H1 (cell line): ENCODE measurements around the gene PLA2R1. TPM values are rescaled to one million over a fixed set of nuclear protein-coding genes. Genes with fewer than 3 reads are reported as not detected.

Experiments
- CTCF ChIA-PET: fragments of 300-600 bp; sonication (Branson Sonifier 250); formaldehyde crosslinking; loops from one replicate; lab custom pipeline; 2021; ENCODE audit not compliant: partially characterized antibody; lab: Charles Lee
- POLR2A ChIA-PET: fragments of 300-600 bp; sonication (Branson Sonifier 250); formaldehyde crosslinking; loops from one replicate; lab custom pipeline; 2021; ENCODE audit warnings: inconsistent platforms; ENCODE audit not compliant: partially characterized antibody; lab: Charles Lee
- DNase-seq, 2 experiments: peaks; one replicate each; pipeline versions ENCODE4 v3.0.0 to v3.0.0-alpha.2; 2010 to 2022; ENCODE audit warnings: low spot score in 2 of 2, low read depth in 1 of 2, mixed read lengths in 1 of 2
- FAIRE-seq: peaks from 2 replicates; lab custom pipeline; 2011; peaks lifted over from hg19 to GRCh38; lab: Jason Lieb, UNC
- H2AFZ ChIP-seq: 2 replicates; pipeline ENCODE4 v1.8.1; 2012; ENCODE audit warnings: low read length, inconsistent platforms
- H2AK5ac ChIP-seq: 2 replicates; pipeline ENCODE4 v1.6.1; 2013; ENCODE audit warnings: low read depth, low read length
- H2BK120ac ChIP-seq: replicated peaks from 2 replicates; pipeline ENCODE3; 2013; ENCODE audit warnings: low read depth, low read length, inconsistent platforms
- H2BK12ac ChIP-seq: 2 replicates; pipeline ENCODE4 v1.6.1; 2013; ENCODE audit warnings: low read depth, low read length
- H2BK15ac ChIP-seq: 2 replicates; pipeline ENCODE4 v1.6.1; 2013; ENCODE audit warnings: low read length
- H2BK20ac ChIP-seq: 2 replicates; pipeline ENCODE4 v1.6.1; 2013; ENCODE audit warnings: low read length
- H2BK5ac ChIP-seq: 2 replicates; pipeline ENCODE4 v1.6.1; 2013; ENCODE audit warnings: low read depth, low read length
- H3K14ac ChIP-seq: 2 replicates; pipeline ENCODE4 v1.6.1; 2013; ENCODE audit warnings: inconsistent platforms; ENCODE audit not compliant: insufficient read length
- H3K18ac ChIP-seq: 2 replicates; pipeline ENCODE4 v1.6.1; 2013; ENCODE audit warnings: low read length; ENCODE audit errors: extremely low read depth
- H3K23ac ChIP-seq: 2 replicates; pipeline ENCODE4 v1.6.1; 2013; ENCODE audit warnings: inconsistent platforms; ENCODE audit not compliant: insufficient read length
- H3K23me2 ChIP-seq: 2 replicates; pipeline ENCODE4 v1.6.1; 2013; ENCODE audit warnings: low read depth, low read length
- H3K27ac ChIP-seq: 2 replicates; pipeline ENCODE4 v1.6.1; 2011; ENCODE audit warnings: low read depth, low read length, inconsistent platforms
- H3K27me3 ChIP-seq, 4 experiments: replicated peaks in 1 of 4; 1 replicate in 1 of 4; 2 replicates in 3 of 4; pipeline versions ENCODE4 v1.6.1 to v1.8.1; 2011 to 2013; ENCODE audit warnings: low read length in 3 of 4, mild to moderate bottlenecking in 3 of 4, inconsistent platforms in 2 of 4, mixed read lengths in 2 of 4, moderate library complexity in 1 of 4; ENCODE audit not compliant: control insufficient read depth in 3 of 4, insufficient read depth in 3 of 4; ENCODE audit errors: extremely low read depth in 1 of 4
- H3K36me3 ChIP-seq, 4 experiments: 2 replicates each; pipeline versions ENCODE4 v1.6.1 to v1.8.1; 2011 to 2013; ENCODE audit warnings: mild to moderate bottlenecking in 4 of 4, low read length in 3 of 4, moderate library complexity in 2 of 4, control low read depth in 1 of 4, inconsistent platforms in 1 of 4; ENCODE audit not compliant: insufficient read depth in 4 of 4, control insufficient read depth in 2 of 4
- H3K4ac ChIP-seq: replicated peaks from 2 replicates; pipeline ENCODE3; 2013; ENCODE audit warnings: low read length, low read depth, mixed read lengths, inconsistent platforms; ENCODE audit not compliant: insufficient read length
- H3K4me1 ChIP-seq, 4 experiments: replicated peaks in 1 of 4; 1 replicate in 1 of 4; 2 replicates in 3 of 4; pipeline versions ENCODE4 v1.6.1 to v1.8.1; 2011 to 2013; ENCODE audit warnings: low read length in 3 of 4, inconsistent platforms in 2 of 4, mixed read lengths in 1 of 4; ENCODE audit not compliant: insufficient read depth in 4 of 4, control insufficient read depth in 3 of 4
- H3K4me2 ChIP-seq, 2 experiments: 2 replicates each; pipeline versions ENCODE4 v1.6.1 to v1.8.1; 2011 to 2013; ENCODE audit warnings: low read depth in 2 of 2, low read length in 2 of 2, control low read depth in 1 of 2, inconsistent platforms in 1 of 2, mild to moderate bottlenecking in 1 of 2; ENCODE audit not compliant: insufficient read depth in 1 of 2
- H3K4me3 ChIP-seq, 4 experiments: fragments of 200-600, 300-600 bp in 1 of 4; sonication (generic), shearing (Covaris generic), sonication (Bioruptor Twin) in 1 of 4; 2 replicates each; pipeline versions ENCODE4 v1.5.1 to v1.8.1; 2011 to 2016; ENCODE audit warnings: low read length in 4 of 4, low read depth in 3 of 4, control low read depth in 2 of 4, inconsistent platforms in 2 of 4, mild to moderate bottlenecking in 2 of 4, mixed read lengths in 1 of 4, moderate library complexity in 1 of 4; ENCODE audit not compliant: insufficient read depth in 2 of 4; ENCODE audit errors: extremely low read depth in 1 of 4
- H3K56ac ChIP-seq: replicated peaks from 2 replicates; pipeline ENCODE3; 2013; ENCODE audit warnings: low read depth, mild to moderate bottlenecking, mixed read lengths, low read length, inconsistent platforms; ENCODE audit not compliant: insufficient read length
- H3K79me1 ChIP-seq: 2 replicates; pipeline ENCODE4 v1.6.1; 2013; ENCODE audit warnings: low read depth, low read length, control low read depth
- H3K79me2 ChIP-seq, 2 experiments: 2 replicates each; pipeline versions ENCODE4 v1.6.1 to v1.8.1; 2012 to 2013; ENCODE audit warnings: low read length in 2 of 2, mild to moderate bottlenecking in 2 of 2, inconsistent platforms in 1 of 2; ENCODE audit not compliant: insufficient read depth in 2 of 2, control insufficient read depth in 1 of 2
- H3K9ac ChIP-seq, 4 experiments: replicated peaks in 1 of 4; 1 replicate in 1 of 4; 2 replicates in 3 of 4; pipeline versions ENCODE4 v1.6.1 to v1.8.1; 2011 to 2013; ENCODE audit warnings: low read depth in 3 of 4, low read length in 3 of 4, control low read depth in 2 of 4, mild to moderate bottlenecking in 2 of 4, moderate library complexity in 2 of 4, inconsistent platforms in 1 of 4; ENCODE audit errors: extremely low read depth in 1 of 4
- H3K9me3 ChIP-seq, 2 experiments: 2 replicates each; pipeline versions ENCODE4 v1.6.1 to v1.8.1; 2012 to 2013; ENCODE audit warnings: mild to moderate bottlenecking in 2 of 2, moderate library complexity in 2 of 2, control low read depth in 1 of 2, inconsistent platforms in 1 of 2, low read depth in 1 of 2, low read length in 1 of 2, mixed read lengths in 1 of 2; ENCODE audit not compliant: insufficient read depth in 2 of 2
- H4K20me1 ChIP-seq, 2 experiments: replicated peaks in 1 of 2; 2 replicates each; pipeline versions ENCODE3 to v1.8.1; 2011 to 2013; ENCODE audit warnings: inconsistent platforms in 2 of 2, low read length in 2 of 2, mild to moderate bottlenecking in 1 of 2; ENCODE audit not compliant: insufficient read depth in 2 of 2, control insufficient read depth in 1 of 2
- H4K5ac ChIP-seq: 2 replicates; pipeline ENCODE4 v1.6.1; 2013; ENCODE audit warnings: low read length, low read depth, mixed read lengths, inconsistent platforms; ENCODE audit not compliant: insufficient read length
- H4K8ac ChIP-seq: 2 replicates; pipeline ENCODE4 v1.8.0; 2013; ENCODE audit warnings: mild to moderate bottlenecking, moderate library complexity, low read length, inconsistent platforms; ENCODE audit not compliant: insufficient read depth; ENCODE audit errors: extremely low read depth
- H4K91ac ChIP-seq: replicated peaks from 2 replicates; pipeline ENCODE3; 2013; ENCODE audit warnings: low read length, mixed read lengths, inconsistent platforms; ENCODE audit not compliant: insufficient read length
- BCL11A ChIP-seq, 2 experiments: IDR thresholded peaks; one replicate each; pipeline ENCODE4 v1.6.1; 2011; ENCODE audit warnings: low read depth in 2 of 2, low read length in 2 of 2, mild to moderate bottlenecking in 2 of 2
- CEBPB ChIP-seq: IDR thresholded peaks from 2 replicates; pipeline ENCODE4 v1.6.1; 2012; ENCODE audit warnings: low read depth, low read length
- CHD2 ChIP-seq: IDR thresholded peaks from 2 replicates; pipeline ENCODE4 v1.6.1; 2012; ENCODE audit warnings: low read length, improper control_type of control experiment
- EP300 ChIP-seq, 2 experiments: IDR thresholded peaks; 1 replicate in 1 of 2; 2 replicates in 1 of 2; pipeline ENCODE4 v1.6.1; 2011 to 2012; ENCODE audit warnings: low read depth in 2 of 2, low read length in 2 of 2, mild to moderate bottlenecking in 2 of 2, borderline replicate concordance in 1 of 2, inconsistent platforms in 1 of 2, moderate library complexity in 1 of 2
- NANOG ChIP-seq: IDR thresholded peaks from 2 replicates; pipeline ENCODE4 v1.6.1; 2011; ENCODE audit warnings: low read length, low read depth, mild to moderate bottlenecking, inconsistent platforms; ENCODE audit not compliant: insufficient read depth, poor library complexity, severe bottlenecking
- RNF2 ChIP-seq: fragments of 200-900, 300-1000 bp; sonication (generic); IDR thresholded peaks from 2 replicates; pipeline ENCODE4 v1.7.1; 2016; ENCODE audit warnings: borderline replicate concordance, low read depth, mild to moderate bottlenecking, antibody characterized with exemption, low read length; ENCODE audit not compliant: poor library complexity, severe bottlenecking; ENCODE audit errors: missing control alignments
- SP2 ChIP-seq: IDR thresholded peaks from 2 replicates; pipeline ENCODE4 v1.6.1; 2012; ENCODE audit warnings: mild to moderate bottlenecking, low read length, inconsistent platforms
- SRF ChIP-seq: IDR thresholded peaks from 2 replicates; pipeline ENCODE4 v1.6.1; 2011; ENCODE audit warnings: mild to moderate bottlenecking, low read depth, low read length, moderate library complexity
- TAF7 ChIP-seq: optimal IDR thresholded peaks from 2 replicates; pipeline ENCODE3; 2011; ENCODE audit warnings: low read depth, mild to moderate bottlenecking, inconsistent platforms, low read length, moderate library complexity, borderline replicate concordance
- YY1 ChIP-seq: IDR thresholded peaks from 2 replicates; pipeline ENCODE4 v1.6.1; 2011; ENCODE audit warnings: low read depth, mild to moderate bottlenecking, low read length
- WGBS, 2 experiments: shearing (Covaris generic) in 1 of 2; methylation state at CpG; one replicate each; pipeline versions ENCODE4 v1.1.6 to v1.1.7; 2013 to 2015; ENCODE audit warnings: low lambda C conversion rate in 2 of 2, mixed read lengths in 2 of 2, inconsistent platforms in 1 of 2, low coverage in 1 of 2, missing lambda C conversion rate in 1 of 2; ENCODE audit not compliant: insufficient replicate concordance in 2 of 2, insufficient coverage in 1 of 2, insufficient read length in 1 of 2; ENCODE audit errors: extremely low coverage in 1 of 2, missing lambda C conversion rate in 1 of 2; 5-methylcytosine and 5-hydroxymethylcytosine counted together
- polyA plus RNA-seq, 7 experiments: library from polyadenylated mRNA; depleted of rRNA in 3 of 7; stranded (reverse) in 5 of 7; unstranded in 2 of 7; fragments of >200 nt in 5 of 7; fragments of 200-250 nt in 2 of 7; gene quantifications; 1 replicate in 5 of 7; 2 replicates in 1 of 7; 4 replicates in 1 of 7; pipeline versions ENCODE4 v1.2.1 to v1.2.3, GENCODE V29; 2011 to 2013; ENCODE audit warnings: missing spikeins in 2 of 7, mixed read lengths in 2 of 7
- total RNA-seq: library from RNA; stranded (reverse); fragmentation: NEBNext Ultra II Directional; extraction: Animal tissue kit (Norgen Biotek cat#: 25700); gene quantifications from 2 replicates; pipeline ENCODE4 v1.2.1, GENCODE V29; 2021
- TF ChIP-seq, protein P1 (sequence below), 3 experiments: IDR thresholded peaks; 1 replicate in 2 of 3; 2 replicates in 1 of 3; pipeline versions ENCODE4 v1.5.1 to v1.6.1; 2011; ENCODE audit warnings: low read length in 3 of 3, mild to moderate bottlenecking in 3 of 3, inconsistent platforms in 2 of 3, low read depth in 1 of 3, moderate library complexity in 1 of 3; ENCODE audit not compliant: insufficient read depth in 1 of 3; ENCODE audit errors: control extremely low read depth in 1 of 3

PLA2R1 gene
- total and polyA plus RNA-seq, 2 of the 8 experiments (the other 6 are each of a cell fraction or from before 2014, with no cell fraction given) = 0.65 to 1.5 TPM

- CTCF ChIA-PET = interaction anchor here (1.1 to 3.1 kb wide), 7 partner anchors 9 to 104 kb away, joined by 3 to 10 read pairs (median 4); no protein-coding TSS in a partner anchor
- Histone ChIP-seq H2AK5ac (no peak overlapping the region), H3K56ac (no peak overlapping the region), H3K23ac (no peak overlapping the region), H3K79me2 (no peaks in the 10 kb centered on the region), H3K79me1 (no peaks in the 10 kb centered on the region), H3K18ac (no peak overlapping the region), H2BK5ac (no peak overlapping the region), H3K4ac (no peak overlapping the region), H3K14ac (no peak overlapping the region), H2BK15ac (no peak overlapping the region), H3K27me3 (no peaks in the 10 kb centered on the region), H3K4me1 (no peaks in the 10 kb centered on the region; a peak in 1 of 7 replicates), H3K23me2 (no peaks in the 10 kb centered on the region), H3K36me3 (no peaks in the 10 kb centered on the region), H2BK12ac (no peak overlapping the region), H3K9me3 (peaks cover 0 to 3% of the 10 kb centered on the region in 2 experiments; a peak in 1 of 4 replicates), H2BK20ac (no peak overlapping the region), H2AFZ (no peak overlapping the region), H4K20me1 (no peaks in the 10 kb centered on the region), H3K4me2 (no peak overlapping the region), H3K27ac (no peak overlapping the region), H4K91ac (no peak overlapping the region), H3K9ac (no peak overlapping the region), H4K5ac (no peak overlapping the region), H3K4me3 (no peak overlapping the region), H4K8ac (no peak overlapping the region), H2BK120ac (no peak overlapping the region)
- DNase-seq = no peak
- FAIRE-seq = no peak
- WGBS, 2 experiments = 95% methylated on average over 5 of the region's 5 CpGs; no CpG with 5 or more reads in 1 of the 2 experiments
- POLR2A ChIA-PET = no interaction called here
- TF ChIP-seq CEBPB = no peak
- no peak for TF ChIP-seq YY1
- TF ChIP-seq CHD2 = no peak
- TF ChIP-seq, protein P1, sequence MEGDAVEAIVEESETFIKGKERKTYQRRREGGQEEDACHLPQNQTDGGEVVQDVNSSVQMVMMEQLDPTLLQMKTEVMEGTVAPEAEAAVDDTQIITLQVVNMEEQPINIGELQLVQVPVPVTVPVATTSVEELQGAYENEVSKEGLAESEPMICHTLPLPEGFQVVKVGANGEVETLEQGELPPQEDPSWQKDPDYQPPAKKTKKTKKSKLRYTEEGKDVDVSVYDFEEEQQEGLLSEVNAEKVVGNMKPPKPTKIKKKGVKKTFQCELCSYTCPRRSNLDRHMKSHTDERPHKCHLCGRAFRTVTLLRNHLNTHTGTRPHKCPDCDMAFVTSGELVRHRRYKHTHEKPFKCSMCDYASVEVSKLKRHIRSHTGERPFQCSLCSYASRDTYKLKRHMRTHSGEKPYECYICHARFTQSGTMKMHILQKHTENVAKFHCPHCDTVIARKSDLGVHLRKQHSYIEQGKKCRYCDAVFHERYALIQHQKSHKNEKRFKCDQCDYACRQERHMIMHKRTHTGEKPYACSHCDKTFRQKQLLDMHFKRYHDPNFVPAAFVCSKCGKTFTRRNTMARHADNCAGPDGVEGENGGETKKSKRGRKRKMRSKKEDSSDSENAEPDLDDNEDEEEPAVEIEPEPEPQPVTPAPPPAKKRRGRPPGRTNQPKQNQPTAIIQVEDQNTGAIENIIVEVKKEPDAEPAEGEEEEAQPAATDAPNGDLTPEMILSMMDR (IDR thresholded peaks at IDR 0.05; ENCODE audit: control extremely low read depth in 1 of 3, insufficient read depth in 1 of 3, low read depth in 1 of 3, low read length in 3 of 3) = no peak
- no peak for TF ChIP-seq EP300 (IDR thresholded peaks at IDR 0.05; ENCODE audit: borderline replicate concordance in 1 of 2, low read depth in 2 of 2, low read length in 2 of 2)
- no peak for TF ChIP-seq BCL11A (IDR thresholded peaks at IDR 0.05; ENCODE audit: low read depth in 2 of 2, low read length in 2 of 2)
- TF ChIP-seq SRF = no peak
- TF ChIP-seq NANOG = no peak
- no peak for TF ChIP-seq RNF2
- TF ChIP-seq SP2 = no peak
- no peak for TF ChIP-seq TAF7
Observed at GRCh38 chr2:160005476-160005875, 56.9 kb downstream of the PLA2R1 start.
